ENCODE results near the gene EXT2.

DNA sequence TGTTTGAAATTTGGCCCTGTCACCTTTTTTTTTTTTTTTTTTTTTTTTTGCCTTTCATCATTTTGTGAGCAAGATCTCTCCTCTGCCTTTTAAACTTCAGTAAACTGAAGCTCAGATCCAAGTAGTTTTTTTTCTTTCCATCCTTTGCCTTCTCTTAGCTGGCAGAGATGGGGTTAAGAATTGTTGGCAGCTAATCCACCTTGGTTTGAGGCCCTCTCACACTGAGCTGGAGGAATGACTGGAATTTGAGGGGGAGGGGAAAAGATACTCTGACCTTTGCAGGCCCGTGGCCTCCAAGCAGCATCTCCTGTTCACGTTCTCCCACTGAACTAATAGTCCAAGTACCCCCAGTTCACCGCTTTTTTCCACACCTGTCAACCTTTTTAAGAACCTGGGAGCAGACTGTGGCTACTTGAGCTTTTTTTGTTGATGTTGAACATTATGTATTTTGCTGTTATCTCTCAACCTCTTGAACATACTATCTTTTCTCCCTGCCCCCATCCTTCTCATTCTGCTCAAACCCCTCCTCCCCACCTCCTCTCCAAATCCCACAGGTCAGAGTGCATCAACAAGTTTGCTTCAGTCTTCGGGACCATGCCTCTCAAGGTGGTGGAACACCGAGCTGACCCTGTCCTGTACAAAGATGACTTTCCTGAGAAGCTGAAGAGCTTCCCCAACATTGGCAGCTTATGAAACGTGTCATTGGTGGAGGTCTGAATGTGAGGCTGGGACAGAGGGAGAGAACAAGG lies 148.3 kb downstream of the EXT2 start:
- TF ChIP-seq CTCF (IDR thresholded peaks at IDR 0.05) (no peak), POLR2AphosphoS5 (IDR thresholded peaks at IDR 0.05) (no peak), POLR2A (IDR thresholded peaks at IDR 0.05; ENCODE audit: low read depth) (no peak), EP300 (IDR thresholded peaks at IDR 0.05) (no peak)
